MM.1S (cell line): ENCODE data around the gene DFFA.

Experiments used
- EZH2 ChIP-seq: fragments of 300-600 bp; sonication (generic); optimal IDR thresholded peaks from 2 replicates; pipeline ENCODE3; 2017; ENCODE audit warnings: low read depth, mild to moderate bottlenecking, antibody characterized with exemption, low read length, mixed read lengths
- EZH2phosphoT487 ChIP-seq: fragments of 300-600 bp; sonication (generic); IDR thresholded peaks from 2 replicates; pipeline ENCODE4 v1.6.1; 2018; ENCODE audit warnings: antibody characterized with exemption, low read length
- TF ChIP-seq, protein P1 (sequence below): fragments of 300-600 bp; sonication (generic); IDR thresholded peaks from 2 replicates; pipeline ENCODE4 v1.5.1; 2016; ENCODE audit warnings: antibody characterized with exemption, low read length, mixed read lengths

DNA sequence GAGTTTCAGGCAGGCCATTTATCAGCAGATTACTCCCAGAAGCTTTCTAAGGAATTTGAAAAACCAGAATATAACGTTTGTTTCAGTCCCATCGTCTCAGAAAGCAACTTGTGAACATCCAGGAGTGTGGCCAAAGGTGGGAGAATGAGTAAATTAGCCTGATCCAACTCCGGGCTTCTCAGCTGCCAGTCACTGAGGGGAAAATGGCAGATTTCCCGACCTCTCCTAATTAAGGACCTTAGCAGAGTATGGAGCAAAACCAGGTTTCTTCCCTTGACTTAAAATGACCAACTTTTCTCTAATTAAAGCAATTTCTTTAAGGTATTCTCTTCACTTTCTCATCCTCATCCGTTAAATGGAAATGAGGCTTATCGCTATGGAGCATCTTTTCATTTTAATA, 21.5 kb downstream of the DFFA start:
- TF ChIP-seq, protein P1, sequence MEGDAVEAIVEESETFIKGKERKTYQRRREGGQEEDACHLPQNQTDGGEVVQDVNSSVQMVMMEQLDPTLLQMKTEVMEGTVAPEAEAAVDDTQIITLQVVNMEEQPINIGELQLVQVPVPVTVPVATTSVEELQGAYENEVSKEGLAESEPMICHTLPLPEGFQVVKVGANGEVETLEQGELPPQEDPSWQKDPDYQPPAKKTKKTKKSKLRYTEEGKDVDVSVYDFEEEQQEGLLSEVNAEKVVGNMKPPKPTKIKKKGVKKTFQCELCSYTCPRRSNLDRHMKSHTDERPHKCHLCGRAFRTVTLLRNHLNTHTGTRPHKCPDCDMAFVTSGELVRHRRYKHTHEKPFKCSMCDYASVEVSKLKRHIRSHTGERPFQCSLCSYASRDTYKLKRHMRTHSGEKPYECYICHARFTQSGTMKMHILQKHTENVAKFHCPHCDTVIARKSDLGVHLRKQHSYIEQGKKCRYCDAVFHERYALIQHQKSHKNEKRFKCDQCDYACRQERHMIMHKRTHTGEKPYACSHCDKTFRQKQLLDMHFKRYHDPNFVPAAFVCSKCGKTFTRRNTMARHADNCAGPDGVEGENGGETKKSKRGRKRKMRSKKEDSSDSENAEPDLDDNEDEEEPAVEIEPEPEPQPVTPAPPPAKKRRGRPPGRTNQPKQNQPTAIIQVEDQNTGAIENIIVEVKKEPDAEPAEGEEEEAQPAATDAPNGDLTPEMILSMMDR, result no peak
- no peak for TF ChIP-seq EZH2phosphoT487
- no peak for TF ChIP-seq EZH2
